Effector memory CD8-positive, alpha-beta T cell (primary cell): Measurements from ENCODE around the gene MAN1B1.
A peak's percentile ranks its signal among the peaks of the same experiment; 100 is the strongest.

Experiments
- ATAC-seq: fragments of 150-1000 bp; cut with Tn5 transposase; replicated peaks from 2 replicates; pipeline ENCODE4 v1.10.0; 2021; ENCODE audit warnings: mild to moderate bottlenecking, moderate library complexity
- DNase-seq, 3 experiments: peaks; one replicate each; pipeline ENCODE4 v3.0.0; 2021
- H3K27ac Mint-ChIP-seq, 2 donors: one replicate each; pipeline ENCODE4 v1.8.0; 2022; ENCODE audit warnings: mild to moderate bottlenecking in 2 of 2, mixed read lengths in 2 of 2, moderate library complexity in 2 of 2
- H3K27me3 Mint-ChIP-seq, 2 donors: one replicate each; pipeline ENCODE4 v1.8.0; 2022; ENCODE audit warnings: mixed read lengths in 2 of 2
- H3K36me3 Mint-ChIP-seq: one replicate; pipeline ENCODE4 v1.8.0; 2022; ENCODE audit warnings: mild to moderate bottlenecking, moderate library complexity, mixed read lengths; ENCODE audit not compliant: insufficient read depth
- H3K4me1 Mint-ChIP-seq, 2 donors: one replicate each; pipeline ENCODE4 v1.8.0; 2022; ENCODE audit warnings: low read depth in 2 of 2, mixed read lengths in 2 of 2
- H3K4me3 Mint-ChIP-seq, 2 donors: one replicate each; pipeline ENCODE4 v1.8.0; 2022; ENCODE audit warnings: mild to moderate bottlenecking in 2 of 2, mixed read lengths in 2 of 2, moderate library complexity in 2 of 2
- H3K9me3 Mint-ChIP-seq, 2 donors: one replicate each; pipeline ENCODE4 v1.8.0; 2022; ENCODE audit warnings: mixed read lengths in 2 of 2

MAN1B1 gene

DNA sequence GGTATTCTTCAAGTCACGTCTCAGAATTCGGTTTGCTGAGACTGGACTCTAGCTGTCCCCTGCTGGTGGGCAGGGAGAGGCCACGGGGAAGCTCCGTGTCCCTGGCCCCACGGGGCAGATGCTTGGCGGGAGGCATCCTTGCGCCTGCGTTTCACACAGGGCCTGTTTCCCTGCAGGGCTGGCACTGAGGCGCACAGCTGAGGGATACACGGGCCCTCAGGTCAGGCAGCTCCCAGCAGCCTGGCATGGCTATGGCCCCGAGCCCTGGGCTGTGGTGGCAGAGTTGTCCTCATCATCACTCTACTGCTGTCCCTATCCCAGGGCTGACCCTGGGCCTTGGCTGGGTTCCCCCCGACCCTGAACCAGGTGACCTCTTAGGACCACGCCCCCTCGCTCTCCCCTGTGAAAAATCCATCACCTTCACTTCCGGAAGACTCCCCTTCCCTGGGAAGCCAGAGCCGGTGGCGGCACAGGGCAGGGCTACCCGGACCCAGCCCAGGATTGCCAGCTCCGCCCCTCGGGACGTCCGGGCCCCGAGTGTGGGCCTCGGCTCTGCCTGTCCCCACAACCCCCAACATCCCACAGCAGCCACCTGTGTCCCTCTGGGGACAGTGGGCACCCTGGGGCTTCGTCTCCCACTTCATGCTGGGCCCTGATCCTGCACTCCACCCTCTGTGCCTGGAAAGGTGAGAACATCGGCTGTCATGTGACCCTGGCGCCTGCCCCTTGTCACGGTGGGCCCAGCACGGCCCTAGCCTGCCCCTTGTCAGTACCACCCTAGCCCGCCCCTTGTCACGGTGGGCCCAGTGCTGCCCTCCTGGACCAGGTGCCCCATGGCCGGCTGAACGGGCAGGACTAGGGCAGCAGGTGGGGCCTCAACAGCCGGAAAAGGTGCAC lies 22.7 kb downstream of the MAN1B1 start:
- DNase-seq (no peak), ATAC-seq (no peak)
- Mint-ChIP-seq H3K4me3 (no peak overlapping the region), H3K27ac (no peak overlapping the region), H3K9me3 (no peaks in the 10 kb centered on the region), H3K4me1 (peaks cover 0 to 7% of the 10 kb centered on the region in 2 donors), H3K36me3 (peaks cover 20% of the 10 kb centered on the region), H3K27me3 (no peaks in the 10 kb centered on the region)

- Mint-ChIP-seq H3K27ac (no peak overlapping the region), H3K36me3 (peaks cover 12% of the 10 kb centered on the region), H3K4me1 (peaks cover 0 to 7% of the 10 kb centered on the region in 2 donors), H3K27me3 (no peaks in the 10 kb centered on the region), H3K4me3 (no peak overlapping the region), H3K9me3 (no peaks in the 10 kb centered on the region)
- ATAC-seq (no peak), DNase-seq (no peak)
Measured at GRCh38 chr9:137110147-137110910, 23.5 kb downstream of the MAN1B1 start.

GRCh38 chr9:137110911-137111787 lies 24.4 kb downstream of the MAN1B1 start:
- H3K36me3 Mint-ChIP-seq, result peaks cover 12% of the 10 kb centered on the region
- DNase-seq (no peak), ATAC-seq (no peak)
- H3K27ac Mint-ChIP-seq, result no peak overlapping the region
- H3K27me3 Mint-ChIP-seq, result no peaks in the 10 kb centered on the region
- H3K4me1 Mint-ChIP-seq, result peaks cover 0 to 7% of the 10 kb centered on the region in 2 donors
- H3K4me3 Mint-ChIP-seq, result peak overlapping the region in 1 of 2 donors; percentile 21
- no peaks in the 10 kb centered on the region for H3K9me3 Mint-ChIP-seq

DNA sequence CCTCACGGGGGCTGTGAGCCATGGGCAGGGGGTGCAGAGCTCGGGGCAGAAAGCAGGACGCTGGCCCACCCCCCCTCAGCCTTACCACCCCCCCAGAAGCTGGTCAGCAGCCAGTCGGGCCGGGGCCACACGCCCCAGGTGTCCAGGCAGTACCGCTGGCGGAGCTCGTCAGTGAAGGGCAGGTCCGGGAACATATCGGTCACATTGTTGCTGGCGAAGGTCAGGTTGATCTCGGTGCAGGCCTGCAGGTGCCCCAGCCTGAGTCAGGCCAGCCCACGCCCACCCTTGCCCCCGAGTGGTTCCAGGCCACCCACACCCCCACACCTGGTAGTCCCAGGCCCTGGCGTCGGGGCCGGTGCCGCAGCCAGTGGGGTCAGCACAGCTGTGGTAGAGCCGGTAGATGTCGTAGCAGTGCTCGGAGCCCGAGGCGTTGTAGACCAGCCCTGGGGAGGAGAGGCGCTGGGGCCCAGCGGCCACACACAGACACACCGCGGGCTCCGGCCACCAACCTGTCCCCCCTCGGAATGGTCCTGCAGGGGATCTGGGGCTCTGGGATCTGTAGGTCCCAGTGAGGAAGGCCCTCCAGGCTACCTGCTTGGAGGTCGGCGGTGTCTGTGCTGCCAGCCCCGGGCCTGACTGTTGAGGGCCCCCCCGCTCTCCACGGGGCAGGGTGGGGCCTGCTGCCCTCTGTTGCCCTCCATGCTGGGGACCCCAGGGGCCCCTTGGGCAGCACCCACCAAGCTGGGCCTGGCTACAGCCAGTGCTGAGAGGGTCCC lies 25.2 kb downstream of the MAN1B1 start:
- ATAC-seq, result no peak
- Mint-ChIP-seq H3K27me3 (no peaks in the 10 kb centered on the region), H3K4me3 (peak overlapping the region in 1 of 2 donors; percentile 21), H3K27ac (no peak overlapping the region), H3K36me3 (peaks cover 12% of the 10 kb centered on the region), H3K4me1 (peaks cover 0 to 7% of the 10 kb centered on the region in 2 donors), H3K9me3 (no peaks in the 10 kb centered on the region)
- DNase-seq, result no peak

- Mint-ChIP-seq H3K4me1 (peaks cover 0 to 7% of the 10 kb centered on the region in 2 donors), H3K9me3 (no peaks in the 10 kb centered on the region), H3K27ac (peak overlapping the region in 1 of 2 donors; percentile 59), H3K27me3 (no peaks in the 10 kb centered on the region), H3K36me3 (peaks cover 12% of the 10 kb centered on the region), H3K4me3 (peak overlapping the region; percentile 75 to 77)
- no peak for DNase-seq
- no peak for ATAC-seq
Measured at GRCh38 chr9:137112564-137113384, 26.0 kb downstream of the MAN1B1 start.

DNA sequence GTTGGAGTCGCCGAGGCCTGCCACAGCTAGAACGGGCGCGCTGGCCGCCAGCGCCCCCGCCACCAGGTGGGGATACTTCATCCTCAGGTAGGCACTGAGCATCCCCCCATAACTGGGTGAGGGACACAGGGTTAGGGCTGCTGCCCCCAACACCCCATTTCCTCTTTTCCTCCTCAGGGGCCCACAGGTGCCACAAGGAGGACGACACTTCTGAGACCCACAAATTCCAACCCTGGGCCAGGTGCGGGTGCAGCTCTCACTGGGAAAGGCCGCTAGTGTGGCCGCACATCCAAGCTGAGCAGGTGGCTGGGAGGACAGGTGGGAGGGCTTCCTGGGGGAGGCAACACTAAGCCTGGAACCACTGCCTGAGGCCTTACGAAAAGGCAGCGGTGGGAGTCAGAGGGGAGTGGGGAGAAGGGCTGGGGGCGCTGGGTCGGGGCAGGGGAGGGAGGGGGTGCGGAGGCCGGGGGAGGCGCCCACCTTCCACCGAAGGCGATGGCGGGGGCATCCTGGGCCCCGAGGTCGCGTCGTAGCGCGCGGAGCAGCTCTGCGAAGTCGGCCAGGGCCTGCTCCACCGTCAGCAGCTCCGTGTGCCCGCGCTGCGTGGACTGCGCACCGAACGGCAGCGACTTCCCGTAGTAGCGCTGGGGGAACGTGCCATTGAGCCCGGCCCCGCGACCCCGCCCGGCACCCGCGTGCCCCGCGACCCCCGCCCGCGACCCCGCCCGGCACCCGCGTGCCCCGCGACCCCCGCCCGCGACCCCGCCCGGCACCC lies 26.8 kb downstream of the MAN1B1 start:
- H3K9me3 Mint-ChIP-seq, result no peaks in the 10 kb centered on the region
- DNase-seq, result no peak
- H3K4me3 Mint-ChIP-seq, result peak overlapping the region; percentile 75 to 77
- peak; percentile 49 for ATAC-seq
- H3K36me3 Mint-ChIP-seq, result peaks cover 4% of the 10 kb centered on the region
- H3K27ac Mint-ChIP-seq, result peak overlapping the region in 1 of 2 donors; percentile 59
- no peaks in the 10 kb centered on the region for H3K27me3 Mint-ChIP-seq
- peaks cover 0 to 7% of the 10 kb centered on the region in 2 donors for H3K4me1 Mint-ChIP-seq

- H3K27ac Mint-ChIP-seq, result no peak overlapping the region
Measured at GRCh38 chr9:137114220-137114612, 27.4 kb downstream of the MAN1B1 start.

DNA sequence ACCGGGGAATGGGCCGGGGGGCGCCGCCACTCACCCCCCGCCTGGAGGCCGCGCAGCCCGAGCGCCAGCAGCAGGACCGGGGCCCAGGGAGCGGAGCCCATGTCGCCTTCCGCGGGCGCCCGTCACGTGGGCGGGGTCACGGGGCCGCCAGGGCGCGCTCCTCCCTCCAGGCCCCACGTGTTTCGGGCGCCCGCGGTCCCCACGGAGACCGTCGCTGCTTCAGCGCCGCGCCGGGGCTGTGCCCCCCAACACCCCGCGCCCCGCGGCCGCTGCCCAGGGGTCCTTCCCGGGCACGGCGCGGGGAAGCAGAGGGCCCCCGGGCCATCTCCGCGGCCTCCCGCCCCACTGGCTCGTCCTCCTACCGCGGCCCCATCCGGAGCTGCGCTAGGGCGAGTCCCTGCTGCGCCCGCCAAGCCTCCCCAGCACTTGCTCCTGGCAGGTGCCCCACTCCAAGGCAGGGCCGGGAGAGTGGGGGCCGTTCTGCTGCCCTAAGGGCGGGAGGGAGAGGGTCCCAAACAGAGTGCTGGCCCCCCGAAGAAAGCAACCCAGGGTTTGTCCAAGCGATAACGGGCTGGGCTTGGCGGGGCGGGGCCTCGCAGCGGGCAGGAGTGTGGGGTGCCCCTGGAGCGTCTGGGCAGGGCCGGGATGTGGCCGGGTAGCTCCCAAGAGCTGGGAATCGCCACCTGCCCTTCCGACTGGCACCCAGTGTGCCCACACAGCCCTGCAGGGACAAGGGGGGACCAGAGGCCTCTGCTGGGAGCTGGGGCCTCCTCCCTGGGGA lies 28.0 kb downstream of the MAN1B1 start, which contains the start of gene DPP7:
DPP7 (minus strand) TSS at position 121 of the 781 bp plus-strand sequence; CDS start at position 101, 20 bp downstream.
- peak within 1 kb of the TSS in 1 of 2 donors; percentile 59 for H3K27ac Mint-ChIP-seq
- H3K27me3 Mint-ChIP-seq, result no peaks in the 10 kb centered on the region
- DNase-seq (peak; percentile 72 to 78 (median 76)), ATAC-seq (peak; percentile 94)
- H3K4me3 Mint-ChIP-seq, result peak within 1 kb of the TSS; percentile 75 to 77
- peaks cover 0 to 7% of the 10 kb centered on the region in 2 donors for H3K4me1 Mint-ChIP-seq
- no peaks in the 10 kb centered on the region for H3K9me3 Mint-ChIP-seq
- H3K36me3 Mint-ChIP-seq, result peaks cover 4% of the 10 kb centered on the region

More at GRCh38 chr9:137114220-137114612, 27.4 kb downstream of the MAN1B1 start:
- Mint-ChIP-seq H3K27me3 (no peaks in the 10 kb centered on the region), H3K36me3 (peaks cover 4% of the 10 kb centered on the region), H3K4me1 (peaks cover 0 to 7% of the 10 kb centered on the region in 2 donors), H3K9me3 (no peaks in the 10 kb centered on the region), H3K4me3 (peak overlapping the region in 1 of 2 donors; percentile 46)
- ATAC-seq, result peak; percentile 18
- no peak for DNase-seq

DNA sequence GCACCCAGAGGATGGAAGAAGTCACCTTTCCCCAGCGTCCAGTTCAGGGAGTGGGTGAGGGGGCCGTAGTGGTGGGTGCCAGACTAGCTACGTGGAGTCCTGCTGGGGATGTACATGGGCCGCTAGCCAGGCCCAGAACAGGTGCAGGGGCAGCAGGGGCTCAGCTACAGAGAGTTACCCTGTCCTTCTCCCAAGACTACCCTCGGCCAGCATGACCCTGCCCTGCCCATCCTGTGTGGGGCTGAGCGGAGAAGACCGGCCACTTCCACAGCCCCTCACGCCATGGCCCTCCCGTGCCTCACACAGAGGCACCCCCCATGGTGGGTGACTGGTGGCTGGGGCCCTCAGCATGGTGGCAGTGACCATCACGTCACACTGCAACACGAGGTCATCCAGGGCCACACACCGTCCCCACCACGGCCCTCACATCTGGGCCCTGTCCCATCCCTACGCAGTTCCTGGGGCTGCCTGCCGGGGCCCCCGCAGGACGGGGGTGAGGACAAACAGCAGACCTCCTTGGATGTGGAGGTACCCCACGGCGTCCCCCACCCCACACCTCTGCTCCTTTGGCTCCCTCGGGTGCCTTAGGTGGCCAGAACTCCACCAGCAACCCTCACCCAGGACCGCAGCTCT lies 28.7 kb downstream of the MAN1B1 start:
- H3K4me1 Mint-ChIP-seq, result peaks cover 0 to 7% of the 10 kb centered on the region in 2 donors
- H3K4me3 Mint-ChIP-seq, result peak overlapping the region; percentile 25 to 57
- DNase-seq (no peak), ATAC-seq (no peak)
- no peak overlapping the region for H3K27ac Mint-ChIP-seq
- no peaks in the 10 kb centered on the region for H3K9me3 Mint-ChIP-seq
- no peaks in the 10 kb centered on the region for H3K27me3 Mint-ChIP-seq
- peaks cover 4% of the 10 kb centered on the region for H3K36me3 Mint-ChIP-seq

DNA sequence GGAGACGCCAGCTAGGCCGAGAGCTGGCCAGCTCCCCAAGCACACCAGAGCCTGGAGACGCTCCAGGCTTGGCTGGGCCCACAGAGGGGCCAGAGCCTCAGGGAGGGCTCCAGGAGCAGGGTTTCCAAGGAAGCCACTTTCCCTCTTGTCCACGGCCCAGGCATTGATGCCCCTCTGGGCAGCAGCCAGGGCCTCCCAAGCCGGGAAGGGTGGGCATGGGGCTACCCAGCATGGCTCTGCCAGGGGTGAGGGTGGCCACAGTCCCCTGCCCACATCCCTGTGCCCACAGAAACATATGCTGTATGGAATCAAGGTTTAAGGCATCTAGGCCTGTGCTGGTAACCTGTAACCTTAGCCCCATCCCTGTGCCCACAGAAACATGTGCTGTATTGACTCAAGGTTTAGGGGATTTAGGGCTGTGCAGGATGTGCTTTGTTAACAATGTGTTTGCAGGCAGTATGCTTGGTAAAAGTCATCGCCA lies 29.3 kb downstream of the MAN1B1 start:
- no peak for DNase-seq
- ATAC-seq, result no peak
- no peaks in the 10 kb centered on the region for H3K27me3 Mint-ChIP-seq
- H3K36me3 Mint-ChIP-seq, result peaks cover 4% of the 10 kb centered on the region
- peaks cover 0 to 4% of the 10 kb centered on the region in 2 donors for H3K4me1 Mint-ChIP-seq
- no peak overlapping the region for H3K27ac Mint-ChIP-seq
- H3K4me3 Mint-ChIP-seq, result peak overlapping the region; percentile 25 to 57
- no peaks in the 10 kb centered on the region for H3K9me3 Mint-ChIP-seq
